Breast epithelium (tissue), 4 donors: ENCODE results near the gene ZMYND8. TPM values are rescaled to one million over a fixed set of nuclear protein-coding genes. Genes with fewer than 3 reads are reported as not detected.
A peak's percentile ranks its signal among the peaks of the same experiment; 100 is the strongest.

Experiments used
- DNase-seq, 2 donors: peaks; one replicate each; pipeline ENCODE4 v3.0.0-alpha.2; 2019; ENCODE audit warnings: low spot score in 2 of 2
- H3K27ac ChIP-seq, 2 donors: fragments of 200-600 bp; sonication (generic) in 1 of 2; one replicate each; pipeline ENCODE4 v1.5.1; 2016 to 2019; ENCODE audit warnings: mild to moderate bottlenecking in 1 of 2
- H3K27me3 ChIP-seq, 2 donors: fragments of 200-600 bp; sonication (generic) in 1 of 2; one replicate each; pipeline versions ENCODE4 v1.5.1 to v1.6.0; 2017 to 2019; ENCODE audit warnings: control low read depth in 1 of 2, mild to moderate bottlenecking in 1 of 2
- H3K36me3 ChIP-seq: fragments of 200-600 bp; one replicate; pipeline ENCODE4 v1.5.1; 2019
- H3K4me1 ChIP-seq, 2 donors: fragments of 200-600 bp; sonication (generic); one replicate each; pipeline ENCODE4 v1.5.1; 2016 to 2019; ENCODE audit warnings: control low read depth in 1 of 2
- H3K4me3 ChIP-seq, 3 donors: fragments of 200-600 bp; sonication (generic); 1 replicate in 2 of 3; 2 replicates in 1 of 3; pipeline ENCODE4 v1.5.1; 2016 to 2019; ENCODE audit warnings: mild to moderate bottlenecking in 3 of 3, moderate library complexity in 2 of 3
- H3K9me3 ChIP-seq, 2 donors: fragments of 200-600 bp; sonication (generic) in 1 of 2; one replicate each; pipeline ENCODE4 v1.5.1; 2016 to 2019; ENCODE audit warnings: control low read depth in 1 of 2
- CTCF ChIP-seq, 3 donors: fragments of 450-650 bp; IDR thresholded peaks; one replicate each; pipeline ENCODE4 v1.5.1; 2016 to 2017; ENCODE audit warnings: antibody characterized with exemption in 3 of 3, mild to moderate bottlenecking in 3 of 3, moderate library complexity in 3 of 3
- POLR2A ChIP-seq: fragments of 450-650 bp; IDR thresholded peaks from one replicate; pipeline ENCODE4 v1.6.1; 2016; ENCODE audit warnings: antibody characterized with exemption, mild to moderate bottlenecking, moderate library complexity
- POLR2AphosphoS5 ChIP-seq, 3 donors: sonication (generic); formaldehyde crosslinking; IDR thresholded peaks; one replicate each; pipeline ENCODE4 v1.6.1; 2017; ENCODE audit warnings: antibody characterized with exemption in 3 of 3
- intact Hi-C: fragments of 100-400 bp; cut with DNase I; formaldehyde crosslinking; loops from one replicate; pipeline ENCODE4 v1.15.1; 2023; ENCODE audit warnings: low total_unique reads
- total RNA-seq, 3 donors: library from RNA; depleted of rRNA; stranded (reverse); fragments of >200 nt; gene quantifications; one replicate each; pipeline ENCODE4 v1.1.0, GENCODE V29; 2016

The ZMYND8 gene
- total RNA-seq, 3 donors from 2014 or later = 40.6 to 47.7 (median 41.4) TPM

- intact Hi-C loops = no loop called here
- no peak for DNase-seq
- Histone ChIP-seq H3K9me3 (no peaks in the 10 kb centered on the region), H3K27me3 (no peaks in the 10 kb centered on the region), H3K36me3 (no peaks in the 10 kb centered on the region), H3K4me1 (peaks cover 19 to 63% of the 10 kb centered on the region in 2 donors), H3K4me3 (peak overlapping the region in 1 of 3 donors; percentile 59), H3K27ac (peak overlapping the region; percentile 99 to 100)
- no peak for TF ChIP-seq POLR2A
- no peak for TF ChIP-seq POLR2AphosphoS5 (IDR thresholded peaks at IDR 0.05)
- no peak for TF ChIP-seq CTCF (IDR thresholded peaks at IDR 0.05)
Measured at GRCh38 chr20:47350691-47351545, 5.6 kb downstream of the ZMYND8 start.

- intact Hi-C loops = no loop called here
- H3K27me3 ChIP-seq = no peaks in the 10 kb centered on the region
- H3K27ac ChIP-seq = peak overlapping the region; percentile 99 to 100
- no peak for DNase-seq
- TF ChIP-seq CTCF (IDR thresholded peaks at IDR 0.05) (no peak), POLR2A (no peak), POLR2AphosphoS5 (IDR thresholded peaks at IDR 0.05) (no peak)
- H3K4me3 ChIP-seq = no peak overlapping the region
- H3K36me3 ChIP-seq = no peaks in the 10 kb centered on the region
- peaks cover 19 to 58% of the 10 kb centered on the region in 2 donors for H3K4me1 ChIP-seq
- no peaks in the 10 kb centered on the region for H3K9me3 ChIP-seq
Measured at GRCh38 chr20:47350181-47350550, 6.3 kb downstream of the ZMYND8 start.

GRCh38 chr20:47349365-47350180, 6.9 kb downstream of the ZMYND8 start:
- H3K27ac ChIP-seq = peak overlapping the region; percentile 89 to 99
- H3K36me3 ChIP-seq = no peaks in the 10 kb centered on the region
- DNase-seq = no peak
- H3K4me1 ChIP-seq = peaks cover 19 to 52% of the 10 kb centered on the region in 2 donors
- H3K9me3 ChIP-seq = no peaks in the 10 kb centered on the region
- H3K4me3 ChIP-seq = no peak overlapping the region
- H3K27me3 ChIP-seq = no peaks in the 10 kb centered on the region
- intact Hi-C loops = no loop called here
- no peak for TF ChIP-seq POLR2AphosphoS5 (IDR thresholded peaks at IDR 0.05)

- Histone ChIP-seq H3K27ac (peak overlapping the region; percentile 89 to 99), H3K4me3 (peak overlapping the region in 1 of 3 donors; percentile 6), H3K4me1 (peaks cover 15 to 43% of the 10 kb centered on the region in 2 donors), H3K9me3 (no peaks in the 10 kb centered on the region), H3K36me3 (no peaks in the 10 kb centered on the region), H3K27me3 (no peaks in the 10 kb centered on the region)
- TF ChIP-seq POLR2A (no peak), POLR2AphosphoS5 (IDR thresholded peaks at IDR 0.05) (no peak), CTCF (IDR thresholded peaks at IDR 0.05) (no peak)
- intact Hi-C loops = no loop called here
- no peak for DNase-seq
Measured at GRCh38 chr20:47348539-47349142, 7.9 kb downstream of the ZMYND8 start.

GRCh38 chr20:47347661-47348435, 8.7 kb downstream of the ZMYND8 start:
- Histone ChIP-seq H3K9me3 (no peaks in the 10 kb centered on the region), H3K4me3 (peak overlapping the region in 1 of 3 donors; percentile 36), H3K27ac (peak overlapping the region; percentile 89 to 99), H3K27me3 (no peaks in the 10 kb centered on the region), H3K36me3 (no peaks in the 10 kb centered on the region), H3K4me1 (peaks cover 13 to 39% of the 10 kb centered on the region in 2 donors)
- intact Hi-C loops = no loop called here
- TF ChIP-seq POLR2AphosphoS5 (IDR thresholded peaks at IDR 0.05) = no peak
- no peak for TF ChIP-seq CTCF (IDR thresholded peaks at IDR 0.05)
- no peak for TF ChIP-seq POLR2A
- DNase-seq = no peak
